Sigmoid colon (tissue), 7 donors: ENCODE data around the gene LSM12. TPM values are rescaled to one million over a fixed set of nuclear protein-coding genes. Genes with fewer than 3 reads are reported as not detected.

Experiments
- DNase-seq: peaks from one replicate; pipeline ENCODE4 v3.0.0-alpha.2; 2019
- H3K27ac ChIP-seq, 4 donors: fragments of 200-600 bp; sonication (generic); one replicate each; pipeline ENCODE4 v1.5.1; 2016 to 2019; ENCODE audit warnings: mild to moderate bottlenecking in 1 of 4
- H3K27me3 ChIP-seq, 3 donors: fragments of 200-600 bp; sonication (generic); one replicate each; pipeline ENCODE4 v1.5.1; 2019; ENCODE audit warnings: mild to moderate bottlenecking in 1 of 3
- H3K36me3 ChIP-seq, 4 donors: fragments of 200-600 bp; sonication (generic); one replicate each; pipeline ENCODE4 v1.5.1; 2016 to 2019
- H3K4me1 ChIP-seq, 4 donors: fragments of 200-600 bp; sonication (generic); one replicate each; pipeline ENCODE4 v1.5.1; 2017 to 2019
- H3K4me3 ChIP-seq, 4 donors: fragments of 200-600 bp; sonication (generic); one replicate each; pipeline ENCODE4 v1.5.1; 2017 to 2019; ENCODE audit warnings: mild to moderate bottlenecking in 2 of 4, moderate library complexity in 1 of 4
- H3K9me3 ChIP-seq, 4 donors: fragments of 200-600 bp in 3 of 4; sonication (generic) in 3 of 4; one replicate each; pipeline versions ENCODE4 v1.5.1 to v1.6.1; 2013 to 2019
- CTCF ChIP-seq, 4 experiments: fragments of 450-650 bp in 3 of 4; fragments of 200-600 bp in 1 of 4; IDR thresholded peaks; one replicate each; pipeline ENCODE4 v1.5.1; 2016 to 2019; ENCODE audit warnings: antibody characterized with exemption in 4 of 4, mild to moderate bottlenecking in 3 of 4, moderate library complexity in 2 of 4
- EP300 ChIP-seq, 4 donors: sonication (generic); formaldehyde crosslinking; IDR thresholded peaks; one replicate each; pipeline ENCODE4 v1.6.1; 2017; ENCODE audit warnings: antibody characterized with exemption in 4 of 4
- POLR2A ChIP-seq, 2 donors: fragments of 450-650 bp; IDR thresholded peaks; one replicate each; pipeline ENCODE4 v1.6.1; 2016; ENCODE audit warnings: antibody characterized with exemption in 2 of 2, mild to moderate bottlenecking in 2 of 2, moderate library complexity in 2 of 2
- POLR2AphosphoS5 ChIP-seq, 4 donors: sonication (generic); formaldehyde crosslinking; IDR thresholded peaks; one replicate each; pipeline ENCODE4 v1.6.1; 2017; ENCODE audit warnings: antibody characterized with exemption in 4 of 4
- WGBS, 2 donors: extraction: QIAGEN DNeasy Blood & Tissue Kit; methylation state at CpG; one replicate each; pipeline ENCODE4 v1.1.7; 2013; 5-methylcytosine and 5-hydroxymethylcytosine counted together
- intact Hi-C: fragments of 100-400 bp; cut with DNase I; formaldehyde crosslinking; loops from one replicate; pipeline ENCODE4 v1.15.1; 2023
- polyA plus RNA-seq, 3 donors: library from polyadenylated mRNA; stranded (reverse); fragments of 200-250 nt; gene quantifications; one replicate each; pipeline ENCODE4 v1.2.3, GENCODE V29; 2013
- total RNA-seq, 4 donors: library from RNA; depleted of rRNA; stranded (reverse); fragments of >200 nt; gene quantifications; one replicate each; pipeline ENCODE4 v1.1.0, GENCODE V29; 2016
- donor health status: healthy with polysubstance abuse.
- donor health status: Bipolar disorder and iron deficiency.
- donor health status: healthy.

LSM12 gene
- total and polyA plus RNA-seq, 7 donors, result 28.8 to 46.9 (median 37.9) TPM

- Histone ChIP-seq H3K27ac (no peak overlapping the region), H3K4me3 (no peak overlapping the region), H3K27me3 (peaks cover 22 to 47% (median 40%) of the 10 kb centered on the region in 3 donors), H3K9me3 (no peaks in the 10 kb centered on the region), H3K4me1 (peaks cover 0 to 42% (median 40%) of the 10 kb centered on the region in 4 donors), H3K36me3 (peaks cover 0 to 24% (median 4%) of the 10 kb centered on the region in 4 donors)
- WGBS, 2 donors, result 72 to 75% methylated on average over 6 of the region's 6 CpGs
- no peak for DNase-seq
- TF ChIP-seq EP300 (IDR thresholded peaks at IDR 0.05) (no peak), CTCF (IDR thresholded peaks at IDR 0.05) (no peak), POLR2AphosphoS5 (IDR thresholded peaks at IDR 0.05) (no peak), POLR2A (IDR thresholded peaks at IDR 0.05) (no peak)
- intact Hi-C loops, result no loop called here
Measured at GRCh38 chr17:44008205-44008909, 58.1 kb downstream of the LSM12 start.

GRCh38 chr17:44007346-44008204 is 58.9 kb downstream of the LSM12 start:
- Histone ChIP-seq H3K4me1 (peaks cover 0 to 42% (median 40%) of the 10 kb centered on the region in 4 donors), H3K27me3 (peaks cover 22 to 53% (median 40%) of the 10 kb centered on the region in 3 donors), H3K4me3 (peak overlapping the region; percentile 10 to 53 (median 48)), H3K36me3 (peaks cover 0 to 20% (median 2%) of the 10 kb centered on the region in 4 donors), H3K27ac (peak overlapping the region in 3 of 4 donors; percentile 4 to 29 (median 18)), H3K9me3 (no peaks in the 10 kb centered on the region)
- WGBS, 2 donors, result 6 to 7% methylated on average over 37 of the region's 37 CpGs
- peak; percentile 69 for DNase-seq
- intact Hi-C loops, result no loop called here
- TF ChIP-seq POLR2AphosphoS5 (IDR thresholded peaks at IDR 0.05) (no peak), EP300 (IDR thresholded peaks at IDR 0.05) (no peak), POLR2A (IDR thresholded peaks at IDR 0.05) (no peak), CTCF (IDR thresholded peaks at IDR 0.05) (no peak)

GRCh38 chr17:44006598-44007345 is 59.7 kb downstream of the LSM12 start:
- peak overlapping the region; percentile 10 to 53 (median 48) for H3K4me3 ChIP-seq
- intact Hi-C loops, result no loop called here
- DNase-seq, result peak; percentile 98
- peak overlapping the region; percentile 5 to 66 (median 26) for H3K27ac ChIP-seq
- H3K9me3 ChIP-seq, result no peaks in the 10 kb centered on the region
- no peak for TF ChIP-seq POLR2A (IDR thresholded peaks at IDR 0.05)
- peak; percentile 26 to 50 (median 36) for TF ChIP-seq CTCF (IDR thresholded peaks at IDR 0.05)
- peak in 2 of 4 donors; percentile 31 to 43 for TF ChIP-seq POLR2AphosphoS5 (IDR thresholded peaks at IDR 0.05)
- peaks cover 0 to 12% (median 0%) of the 10 kb centered on the region in 4 donors for H3K36me3 ChIP-seq
- 0 to 1% methylated on average over 40 of the region's 40 CpGs for WGBS, 2 donors
- H3K4me1 ChIP-seq, result peaks cover 0 to 42% (median 40%) of the 10 kb centered on the region in 4 donors
- peaks cover 22 to 61% (median 40%) of the 10 kb centered on the region in 3 donors for H3K27me3 ChIP-seq

DNA sequence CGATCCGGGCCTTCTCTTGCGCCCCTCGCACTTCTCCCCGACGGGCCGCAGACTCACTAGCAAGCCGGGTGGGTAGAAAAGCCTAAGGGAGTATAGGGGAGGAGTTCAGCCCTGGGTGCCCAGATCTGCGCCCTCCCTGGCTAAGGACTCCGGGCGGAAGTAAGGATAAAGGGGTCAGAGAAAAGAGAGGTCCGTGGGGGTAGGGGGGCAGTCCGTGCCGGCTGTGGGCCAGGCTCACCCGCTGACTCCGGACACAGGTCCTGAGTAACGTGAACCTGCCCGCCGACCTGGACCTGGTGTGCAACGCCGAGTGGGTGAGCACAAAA is 60.2 kb downstream of the LSM12 start:
- peaks cover 0 to 42% (median 40%) of the 10 kb centered on the region in 4 donors for H3K4me1 ChIP-seq
- H3K9me3 ChIP-seq, result no peaks in the 10 kb centered on the region
- peaks cover 22 to 65% (median 40%) of the 10 kb centered on the region in 3 donors for H3K27me3 ChIP-seq
- intact Hi-C loops, result no loop called here
- TF ChIP-seq POLR2AphosphoS5 (IDR thresholded peaks at IDR 0.05) (no peak), EP300 (IDR thresholded peaks at IDR 0.05) (no peak), POLR2A (IDR thresholded peaks at IDR 0.05) (no peak), CTCF (IDR thresholded peaks at IDR 0.05) (no peak)
- WGBS, 2 donors, result 2% methylated on average over 21 of the region's 21 CpGs
- H3K4me3 ChIP-seq, result peak overlapping the region; percentile 10 to 53 (median 48)
- H3K27ac ChIP-seq, result peak overlapping the region in 3 of 4 donors; percentile 5 to 66 (median 33)
- H3K36me3 ChIP-seq, result peaks cover 0 to 7% (median 0%) of the 10 kb centered on the region in 4 donors
- no peak for DNase-seq
